Stimulated activated CD4-positive, alpha-beta T cell treated with anti-CD3 and anti-CD28 coated beads, Interleukin-4, amount 100 ng/mL, for 24 hours (primary cell): ENCODE results near the gene COA8.
A peak's percentile ranks its signal among the peaks of the same experiment; 100 is the strongest.
"Not testable (repeated sequence)": the region's sequence is repeated elsewhere in the genome, so short reads cannot be mapped to it uniquely, and the experiment has no call there.

Experiments used
- DNase-seq: peaks from one replicate; pipeline ENCODE4 v3.0.0-alpha.2; 2020

COA8 gene

DNA sequence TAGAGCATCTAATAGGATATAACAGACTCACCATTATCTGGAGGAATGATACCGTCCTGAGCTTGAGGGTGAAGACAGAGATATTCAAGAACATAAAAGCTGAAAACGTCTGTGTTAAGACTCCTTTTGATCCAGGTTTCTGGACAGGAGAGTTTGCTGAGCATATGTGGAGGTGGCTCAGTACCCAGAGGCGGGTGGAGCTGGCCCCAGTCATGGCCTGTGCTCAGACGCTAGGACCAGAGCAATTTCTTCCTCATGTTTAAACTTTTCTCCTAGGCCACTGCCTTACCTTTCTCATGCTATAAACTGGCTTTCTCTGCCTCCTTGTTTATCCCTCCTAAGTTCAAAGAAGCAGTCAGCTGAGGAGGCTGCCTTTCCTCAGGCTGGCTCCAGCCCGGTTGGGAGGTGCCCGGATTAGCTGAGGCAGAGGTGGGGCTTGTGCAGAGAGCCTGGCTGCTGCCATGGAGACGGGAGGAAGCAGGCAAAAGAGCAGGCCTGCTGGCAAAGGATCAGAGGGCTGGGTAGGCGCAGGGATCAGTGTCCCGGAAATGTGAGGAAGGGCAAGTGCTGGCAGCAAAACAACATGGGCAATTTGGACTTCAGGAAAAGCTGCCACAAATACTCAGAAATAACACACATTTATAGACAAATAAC is 13.7 kb downstream of the COA8 start:
- no peak for DNase-seq

DNA sequence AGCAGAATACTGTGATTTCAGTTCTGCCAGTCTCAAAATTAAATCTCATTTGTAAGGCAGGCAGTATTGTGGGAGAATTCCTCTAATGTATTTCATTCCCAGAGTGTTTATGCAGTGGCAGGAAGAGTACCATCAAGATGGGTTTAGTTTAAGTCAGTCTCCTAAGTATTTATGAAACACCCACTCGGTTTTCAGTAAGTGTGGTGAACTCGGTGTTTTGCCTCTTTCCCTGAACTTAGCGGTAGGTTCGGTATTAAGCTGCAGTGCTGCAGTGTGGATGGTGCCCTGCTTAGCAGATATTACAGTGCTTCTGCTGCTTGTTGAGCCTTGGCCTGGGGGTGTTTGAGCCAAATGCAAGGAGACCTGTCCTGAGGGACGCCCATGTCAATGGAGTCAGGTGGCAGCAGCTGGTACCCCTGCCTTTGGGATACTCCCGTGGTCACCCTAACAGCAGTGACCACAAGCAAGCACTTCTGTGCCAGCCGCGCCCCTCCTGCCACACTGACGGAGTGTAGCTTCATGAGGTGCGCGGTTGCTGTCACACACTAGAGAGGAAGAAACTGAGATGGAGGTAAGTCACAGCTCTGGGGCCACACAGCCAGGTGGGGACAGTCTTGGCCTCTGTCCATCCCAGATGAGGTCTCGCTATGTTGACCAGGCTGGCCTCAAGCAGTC is 15.8 kb downstream of the COA8 start:
- DNase-seq, result no peak

DNA sequence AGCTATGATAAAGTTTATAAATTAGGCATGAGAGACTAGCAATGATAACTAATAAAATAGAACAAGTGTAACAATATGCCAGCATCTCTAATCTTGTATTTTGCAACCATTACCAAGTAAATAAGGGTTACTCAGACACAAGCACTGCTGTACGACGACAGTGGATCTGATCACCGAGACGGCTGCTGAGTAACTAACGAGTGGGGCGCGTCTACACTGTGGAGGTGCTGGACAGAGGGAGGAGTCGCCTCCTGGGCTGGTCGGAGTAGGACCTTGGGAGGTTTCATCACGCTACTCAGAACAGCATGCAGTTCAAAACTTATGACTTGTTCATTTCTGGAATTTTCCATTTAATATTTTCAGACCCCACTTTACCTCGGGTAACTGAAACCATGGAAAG is 18.4 kb downstream of the COA8 start:
- DNase-seq, result no peak

DNA sequence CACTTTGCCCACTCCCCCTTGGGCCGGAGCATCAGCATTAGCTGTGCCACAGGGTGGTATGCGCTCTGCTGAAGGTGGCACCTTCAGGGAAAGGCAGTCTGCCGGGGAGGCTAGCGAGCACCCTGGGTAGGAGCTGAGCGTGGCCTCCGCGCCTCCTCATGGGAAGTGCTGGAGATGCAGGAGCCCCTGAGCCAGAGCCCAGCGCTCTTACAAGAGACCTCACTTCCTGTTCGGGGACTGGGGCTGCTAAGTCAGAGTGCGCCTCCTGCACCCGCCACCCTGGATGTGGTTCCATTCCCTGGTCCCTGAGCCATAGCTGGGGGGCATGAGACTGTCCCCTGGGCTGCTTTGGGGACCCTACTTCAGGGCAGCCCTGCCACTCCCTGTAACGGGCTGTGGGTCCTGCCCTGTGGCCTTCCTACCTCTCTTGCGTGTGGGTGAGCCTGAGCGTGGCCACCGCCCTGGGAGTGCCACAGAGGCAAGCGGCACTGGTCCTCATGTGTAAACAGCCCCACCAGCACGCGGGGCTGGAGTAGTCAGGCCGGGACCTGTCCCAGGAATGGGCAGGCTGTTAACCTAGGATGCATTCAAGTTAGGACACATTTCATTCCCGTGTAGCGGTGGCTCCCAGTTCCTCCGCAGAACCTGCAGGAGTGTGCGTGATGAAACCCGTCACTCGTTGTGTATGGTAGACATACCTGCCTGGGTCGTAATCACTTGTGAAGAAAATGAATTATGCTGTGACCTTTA is 19.4 kb downstream of the COA8 start:
- no peak for DNase-seq

DNA sequence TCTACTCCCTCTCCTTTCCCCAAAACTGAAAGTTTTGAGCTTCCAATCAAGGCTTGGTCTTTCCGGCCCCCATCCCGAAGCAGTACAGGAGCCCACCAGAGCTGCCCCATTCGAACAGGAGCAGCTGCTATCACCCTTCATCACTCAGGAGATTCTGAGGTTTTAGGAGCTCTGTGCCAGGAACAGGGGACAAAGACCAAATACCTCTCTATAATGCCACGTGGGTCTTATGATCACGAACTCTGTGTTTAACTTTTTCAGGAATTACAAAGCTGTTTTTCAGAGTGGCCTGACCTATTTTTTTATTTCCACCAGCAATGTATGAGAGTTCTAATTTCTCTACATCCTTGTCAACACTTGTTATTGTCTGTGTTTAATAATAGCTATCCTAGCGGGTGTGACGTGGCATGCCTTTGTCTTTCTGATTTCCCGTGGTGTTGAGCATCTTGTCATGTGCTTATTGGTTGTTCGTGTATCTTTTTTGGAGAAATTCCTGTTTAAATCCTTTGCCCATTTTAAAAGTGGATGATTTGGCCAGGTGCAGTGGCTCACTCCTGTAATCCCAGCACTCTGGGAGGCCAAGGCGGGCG is 21.7 kb downstream of the COA8 start:
- no peak for DNase-seq

DNA sequence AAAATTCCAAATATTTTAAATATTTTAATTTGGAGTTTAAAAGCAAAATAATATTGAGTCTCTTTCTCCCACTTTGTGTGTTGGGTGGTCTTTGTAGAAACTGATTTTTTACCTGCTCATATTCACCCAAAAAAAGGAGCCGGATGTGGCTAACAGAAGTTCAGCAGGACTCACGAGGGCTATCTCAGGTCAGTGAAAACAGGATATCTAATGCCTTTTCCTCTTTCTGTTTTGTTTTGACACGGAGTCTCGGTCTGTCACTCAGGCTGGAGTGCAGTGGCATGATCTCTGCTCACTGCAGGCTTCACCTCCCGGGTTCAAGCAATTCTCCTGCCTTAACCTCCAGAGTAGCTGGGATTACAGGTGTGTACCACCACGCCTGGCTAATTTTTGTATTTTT is 30.8 kb downstream of the COA8 start:
- DNase-seq, result no peak

DNA sequence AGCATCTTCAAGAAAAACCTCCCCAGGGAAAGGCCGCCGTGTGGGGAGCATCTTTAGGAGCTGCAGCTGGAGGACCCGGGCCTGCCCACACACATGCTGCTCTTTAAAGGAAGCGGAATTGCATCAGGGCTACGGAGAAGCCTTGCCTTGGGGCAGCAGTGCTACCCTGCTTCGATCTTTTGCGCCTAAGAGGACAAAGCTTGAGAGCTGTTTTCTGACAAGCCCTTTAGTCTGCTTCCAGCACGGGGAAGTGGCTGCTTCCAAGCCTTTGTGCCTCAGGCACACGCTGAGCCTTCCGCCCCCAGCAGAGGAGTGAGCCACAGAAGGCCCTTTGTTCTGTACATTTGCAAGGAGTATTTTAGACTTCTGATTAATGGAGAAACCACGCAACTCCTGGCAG is 31.5 kb downstream of the COA8 start:
- DNase-seq, result no peak

DNA sequence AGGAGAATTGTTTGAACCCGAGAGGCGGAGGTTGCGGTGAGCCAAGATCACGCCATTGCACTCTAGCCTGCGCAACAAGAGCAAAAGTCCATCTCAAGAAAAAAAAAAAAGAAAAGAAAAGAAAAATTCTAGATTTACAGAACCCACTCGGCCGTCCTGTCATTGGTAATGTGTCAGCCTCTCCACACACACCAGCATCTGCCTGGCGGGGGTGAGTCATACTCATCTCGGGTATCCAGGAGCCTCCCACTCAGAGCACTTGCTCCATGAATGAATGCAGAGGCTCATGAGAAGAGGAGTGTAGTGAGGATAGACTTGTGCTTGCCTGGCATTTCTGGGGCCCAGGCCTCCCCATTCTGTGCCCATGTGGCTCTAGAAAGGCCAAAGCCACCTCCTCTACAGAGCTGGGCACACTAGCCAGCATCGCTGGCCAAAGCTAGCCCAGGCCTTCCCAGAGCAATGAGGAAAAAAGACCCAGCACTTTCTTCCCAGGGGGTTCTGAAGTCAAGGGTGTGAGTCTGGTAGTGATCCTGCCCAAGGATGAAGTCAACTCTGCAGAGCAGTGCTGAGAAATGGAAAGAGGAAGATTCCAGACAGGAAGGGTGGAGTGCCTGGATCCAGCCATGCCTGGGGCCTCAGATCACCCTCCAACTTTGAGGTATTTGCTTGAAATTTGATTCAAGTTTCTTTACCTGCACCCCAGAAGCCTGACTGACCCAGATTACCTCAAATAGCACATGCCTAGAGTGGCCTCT is 35.0 kb downstream of the COA8 start:
- DNase-seq, result no peak

DNA sequence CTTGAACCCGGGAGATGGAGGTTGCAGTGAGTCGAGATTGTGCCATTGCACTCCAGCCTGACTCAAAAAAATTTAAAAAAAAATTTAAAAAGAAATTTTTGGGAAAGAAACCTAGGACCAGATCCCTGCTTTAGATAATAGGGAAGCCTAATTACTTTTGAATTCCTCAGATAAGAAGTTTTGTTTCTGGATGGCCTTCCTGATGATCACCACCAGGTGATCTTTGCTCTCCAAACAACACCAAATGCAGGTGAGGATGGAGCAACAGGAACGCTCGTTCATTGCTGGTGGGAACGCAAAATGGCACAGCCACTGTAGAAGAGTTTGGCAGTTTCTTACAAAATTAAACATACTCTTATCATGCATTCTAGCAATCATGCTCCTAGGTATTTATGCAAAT is 37.7 kb downstream of the COA8 start:
- no peak for DNase-seq

DNA sequence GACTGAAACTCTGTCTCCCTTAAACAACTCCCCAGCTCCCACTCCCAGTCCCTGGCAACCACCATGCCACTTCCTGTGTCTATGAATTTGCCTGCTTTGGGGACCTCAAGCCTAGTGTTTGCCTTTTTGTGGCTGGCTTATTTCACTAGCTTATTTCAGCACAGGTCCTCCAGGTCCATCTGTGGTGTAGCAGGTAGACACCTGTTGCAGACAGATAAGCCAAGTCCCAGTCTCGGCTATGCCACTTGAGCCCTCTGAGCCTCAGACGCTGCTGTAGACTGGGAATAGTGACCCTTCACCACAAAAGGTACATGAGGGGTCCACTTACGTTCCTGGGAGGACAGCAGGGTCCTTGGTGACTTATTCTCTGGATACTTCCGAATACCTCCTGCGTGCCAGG is 41.9 kb downstream of the COA8 start:
- no peak for DNase-seq

DNA sequence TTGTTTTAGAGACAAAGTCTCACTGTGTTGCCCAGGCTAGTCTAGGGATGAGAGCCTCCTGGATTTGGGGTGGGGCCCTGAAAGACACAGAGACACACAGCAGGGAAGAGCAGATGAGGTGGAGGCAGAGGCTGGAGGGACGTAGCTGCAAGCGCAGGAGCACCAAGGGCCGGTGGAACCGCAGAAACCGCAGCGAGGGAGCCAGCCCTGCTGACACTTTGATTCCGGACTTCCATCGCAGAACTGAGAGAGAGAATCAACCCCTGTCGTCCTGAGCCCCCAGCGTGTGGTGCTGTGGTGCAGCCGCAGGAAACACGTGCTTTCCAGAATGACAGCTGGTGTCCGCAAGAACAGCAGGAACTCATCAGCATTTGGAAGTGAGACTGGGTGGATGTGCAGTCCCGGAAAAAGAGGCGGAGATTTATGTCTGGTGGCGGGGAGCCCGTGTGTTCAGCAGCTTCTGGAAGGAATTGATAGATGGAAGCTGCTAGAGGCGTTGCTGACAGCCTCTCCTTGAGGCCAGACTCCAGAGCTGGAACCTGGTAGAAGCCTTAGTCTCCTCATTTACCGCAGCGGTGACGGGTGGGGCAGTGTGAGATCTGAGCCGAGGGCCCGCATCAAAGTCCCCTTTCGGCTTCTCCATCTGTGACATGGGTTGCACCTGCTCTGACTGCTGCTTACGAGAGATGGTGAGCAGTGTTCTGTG is 44.4 kb downstream of the COA8 start:
- peak; percentile 49 for DNase-seq

DNA sequence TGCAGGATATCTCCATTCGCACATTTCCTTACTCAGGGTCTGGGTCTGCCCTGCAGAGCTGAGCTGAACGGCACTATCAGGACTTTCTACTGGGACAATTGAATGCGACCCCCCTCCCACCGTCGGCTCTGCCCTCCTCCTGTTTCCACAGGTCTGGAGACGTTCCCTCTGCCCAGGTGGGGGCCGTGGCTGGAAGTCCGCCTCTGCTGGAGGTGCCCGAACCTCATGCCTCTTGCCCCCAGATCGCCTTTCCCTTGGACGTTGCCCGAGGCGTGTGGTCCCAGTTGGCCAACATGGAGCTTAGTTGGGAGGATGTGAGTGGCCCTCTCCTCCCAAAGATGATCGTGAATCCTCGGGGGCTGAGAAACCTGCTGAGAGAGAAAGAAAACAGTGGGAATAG is 45.1 kb downstream of the COA8 start:
- no peak for DNase-seq

DNA sequence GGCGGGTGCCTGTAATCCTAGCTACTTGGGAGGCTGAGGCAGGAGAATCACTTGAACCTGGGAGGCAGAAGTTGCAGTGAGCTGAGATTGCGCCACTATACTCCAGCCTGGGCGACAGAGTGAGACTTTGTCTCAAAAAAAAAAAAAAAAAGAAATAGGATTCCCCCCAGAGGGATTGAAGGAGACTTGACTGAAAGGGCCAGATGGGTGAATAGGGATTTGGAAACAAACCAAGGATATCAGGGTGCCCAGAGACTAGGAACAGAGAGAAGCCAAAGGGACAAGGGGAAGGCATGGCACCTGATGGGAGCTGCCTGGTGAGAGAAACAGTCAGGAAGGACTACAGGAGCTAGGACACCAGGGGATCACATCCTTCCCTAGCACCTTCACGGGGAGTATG is 46.3 kb downstream of the COA8 start:
- DNase-seq, result not testable (repeated sequence)

DNA sequence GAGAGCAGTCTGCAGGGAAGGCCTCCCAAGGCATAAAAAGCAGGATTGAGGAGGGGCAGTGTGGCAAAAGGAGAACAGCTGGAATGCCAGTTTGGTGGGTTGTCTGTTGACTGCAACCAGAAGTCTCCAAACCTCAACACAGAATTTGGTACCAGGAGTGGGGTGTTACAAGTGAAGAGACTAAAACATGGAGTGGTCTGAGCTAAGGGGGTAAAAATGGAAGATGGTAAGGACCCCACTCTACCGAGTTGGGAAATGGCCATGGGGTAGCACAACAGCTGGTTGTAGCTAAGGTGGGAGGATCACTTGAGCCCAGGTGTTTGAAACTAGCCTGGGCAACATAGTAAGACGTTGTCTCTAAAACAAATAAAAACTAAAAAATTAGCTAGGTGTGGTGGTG is 48.5 kb downstream of the COA8 start:
- no peak for DNase-seq

DNA sequence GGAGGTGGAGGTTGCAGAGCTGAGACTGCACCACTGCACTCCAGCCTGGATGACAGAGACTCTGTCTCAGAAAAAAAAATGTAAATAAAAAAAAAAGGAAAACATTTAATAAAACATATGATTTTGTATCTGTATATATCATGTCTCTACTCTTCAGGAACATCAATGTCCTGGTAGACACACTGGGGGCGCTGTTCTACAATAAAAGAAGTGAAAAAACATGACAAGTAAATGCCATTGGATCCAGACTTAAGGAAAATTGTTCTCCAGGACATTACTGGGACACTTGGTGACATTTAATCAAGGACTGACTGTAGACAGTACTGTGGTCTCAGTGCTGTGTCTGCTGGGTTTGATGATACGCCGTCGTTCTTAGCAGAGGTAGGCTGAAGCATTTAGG is 50.8 kb downstream of the COA8 start:
- DNase-seq, result no peak

DNA sequence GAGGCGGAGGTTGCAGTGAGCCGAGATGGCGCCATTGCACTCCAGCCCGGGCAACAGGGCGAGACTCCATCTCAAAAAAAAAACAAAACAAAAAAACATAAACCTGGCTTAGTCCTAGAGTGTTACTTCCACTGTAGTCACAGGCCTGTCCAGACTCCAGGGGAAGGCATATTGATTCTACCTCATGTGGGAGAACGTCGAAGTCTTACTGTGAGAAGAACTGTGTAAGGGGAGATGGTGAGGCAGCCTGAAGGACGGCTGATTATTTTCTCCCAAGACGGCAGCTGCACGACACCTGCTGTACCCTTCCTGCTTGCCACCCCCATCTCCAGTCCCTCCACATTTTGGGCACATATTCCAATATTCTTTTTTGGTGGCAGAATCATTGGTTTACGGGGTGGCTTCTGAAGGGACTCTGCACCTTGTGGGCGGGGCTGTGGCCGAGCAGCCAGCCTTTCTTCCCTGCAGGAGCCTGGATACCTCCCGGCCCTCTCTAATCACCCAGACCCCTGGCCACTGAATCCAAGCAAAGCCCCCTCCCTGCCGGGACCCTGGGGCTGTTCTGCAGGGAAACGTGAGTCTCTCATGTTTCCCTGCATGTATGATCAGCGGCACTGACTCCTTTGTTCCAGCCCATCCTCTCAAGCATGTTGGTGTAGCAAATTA is 54.0 kb downstream of the COA8 start:
- DNase-seq, result no peak

DNA sequence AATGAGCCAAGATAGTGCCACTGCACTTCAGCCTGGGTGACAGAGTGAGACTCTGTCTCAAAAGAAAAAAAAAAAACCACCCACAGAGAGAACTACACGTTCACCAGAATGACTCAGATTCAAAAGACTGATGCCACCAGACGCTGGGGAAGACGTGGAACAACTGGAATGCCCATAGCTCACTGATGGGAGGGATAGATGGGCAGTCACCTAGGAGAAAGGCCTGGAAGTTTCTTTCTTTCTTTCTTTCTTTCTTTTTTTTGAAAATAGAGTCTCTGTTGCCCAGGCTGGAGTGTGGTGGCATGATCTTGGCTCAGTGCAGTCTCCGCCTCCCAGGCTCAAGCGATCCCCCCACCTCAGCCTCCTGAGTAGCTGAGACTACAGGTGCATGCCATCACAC is 56.3 kb downstream of the COA8 start:
- no peak for DNase-seq

DNA sequence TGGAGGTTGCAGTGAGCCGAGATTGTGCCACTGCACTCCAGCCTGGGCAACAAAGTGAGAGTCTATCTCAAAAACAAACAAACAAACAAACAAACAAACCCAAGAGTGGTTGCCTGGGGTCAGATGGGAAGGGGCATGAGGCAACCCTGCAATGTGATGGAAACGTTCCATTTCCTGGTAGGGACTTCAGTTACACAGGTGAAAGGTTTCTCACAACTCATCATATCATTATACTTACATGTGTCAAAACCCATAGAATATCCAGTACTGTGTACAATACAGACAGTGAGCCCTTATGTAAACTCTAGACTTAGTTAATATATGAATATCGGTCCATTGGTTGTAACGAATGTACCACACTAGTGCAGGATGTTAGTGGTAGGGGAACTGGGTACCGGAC is 59.1 kb downstream of the COA8 start:
- no peak for DNase-seq

DNA sequence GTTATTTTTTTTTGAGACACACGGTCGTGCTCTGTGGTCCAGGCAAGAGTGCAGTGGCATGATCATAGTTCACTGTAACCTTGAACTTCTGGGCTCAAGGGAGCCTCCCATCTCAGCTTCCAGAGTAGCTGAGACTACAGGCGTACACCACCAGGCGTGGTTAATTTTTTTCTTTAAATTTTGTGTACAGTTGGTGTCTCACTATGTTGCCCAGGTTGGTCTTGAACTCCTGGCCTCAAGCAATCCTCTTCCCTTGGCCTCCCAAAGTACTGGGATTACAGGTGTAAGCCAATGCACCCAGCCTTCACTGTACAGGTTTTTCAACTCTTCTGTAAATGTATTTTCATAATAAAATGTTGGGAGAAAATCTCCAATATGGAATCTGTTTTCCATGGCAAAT is 60.5 kb downstream of the COA8 start:
- DNase-seq, result no peak

DNA sequence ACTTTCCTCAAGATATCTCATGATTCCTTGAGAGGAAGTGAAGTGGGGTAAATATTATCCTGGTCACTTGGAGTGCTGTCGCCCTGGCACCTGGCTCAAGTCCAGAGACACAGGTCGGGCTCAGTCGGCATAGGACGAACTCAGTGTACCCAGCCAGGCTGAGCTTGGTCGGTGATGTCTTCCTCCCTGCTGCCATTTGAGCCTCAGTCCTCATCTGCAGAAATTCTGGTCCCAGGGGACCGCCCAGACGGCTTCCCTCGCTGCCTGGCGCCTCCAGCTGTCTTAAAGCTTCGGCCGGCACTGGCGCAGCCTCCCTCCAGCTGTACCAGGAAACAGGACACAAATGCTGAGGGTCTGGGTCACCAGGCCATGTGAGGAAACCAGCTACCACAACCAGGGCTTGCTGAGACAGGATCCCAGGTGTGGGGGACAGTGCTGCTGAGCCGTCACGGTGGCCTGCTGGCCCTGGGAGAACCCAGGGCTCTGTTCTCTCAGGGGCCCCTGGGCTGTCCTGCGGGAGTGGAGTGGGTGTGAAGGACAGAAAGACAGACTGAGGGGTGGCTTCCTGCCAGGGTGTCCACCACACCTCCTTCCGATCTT is 61.2 kb downstream of the COA8 start:
- no peak for DNase-seq

DNA sequence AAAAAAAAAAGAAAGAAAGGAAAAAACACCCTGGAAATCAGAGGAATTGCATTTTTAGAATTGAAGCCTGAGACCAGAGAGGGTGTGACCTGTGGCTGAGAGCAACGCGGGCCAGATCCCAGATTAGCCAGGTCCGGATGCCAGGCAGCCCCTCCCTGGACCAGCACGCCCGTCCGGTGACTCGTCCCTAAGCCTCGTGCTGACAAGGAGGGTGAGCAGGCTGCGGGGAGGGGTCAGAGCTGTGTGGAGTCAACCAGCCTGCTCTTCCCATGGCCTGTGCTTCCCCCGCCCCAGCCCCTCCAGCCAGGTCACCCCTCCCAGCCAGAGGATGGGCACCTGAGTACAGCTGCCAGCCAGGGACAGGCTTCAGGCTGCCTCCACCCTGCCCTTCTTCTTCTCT is 62.1 kb downstream of the COA8 start:
- DNase-seq, result peak; percentile 17
